Effector memory CD8-positive, alpha-beta T cell (primary cell): Measurements from ENCODE around the gene CALCOCO2.
"Not testable (repeated sequence)": the region's sequence is repeated elsewhere in the genome, so short reads cannot be mapped to it uniquely, and the experiment has no call there.

Experiments used
- ATAC-seq: fragments of 150-1000 bp; cut with Tn5 transposase; replicated peaks from 2 replicates; pipeline ENCODE4 v1.10.0; 2021; ENCODE audit warnings: mild to moderate bottlenecking, moderate library complexity
- DNase-seq, 3 experiments: peaks; one replicate each; pipeline ENCODE4 v3.0.0; 2021
- H3K27ac Mint-ChIP-seq, 2 donors: one replicate each; pipeline ENCODE4 v1.8.0; 2022; ENCODE audit warnings: mild to moderate bottlenecking in 2 of 2, mixed read lengths in 2 of 2, moderate library complexity in 2 of 2
- H3K27me3 Mint-ChIP-seq, 2 donors: one replicate each; pipeline ENCODE4 v1.8.0; 2022; ENCODE audit warnings: mixed read lengths in 2 of 2
- H3K36me3 Mint-ChIP-seq: one replicate; pipeline ENCODE4 v1.8.0; 2022; ENCODE audit warnings: mild to moderate bottlenecking, moderate library complexity, mixed read lengths; ENCODE audit not compliant: insufficient read depth
- H3K4me1 Mint-ChIP-seq, 2 donors: one replicate each; pipeline ENCODE4 v1.8.0; 2022; ENCODE audit warnings: low read depth in 2 of 2, mixed read lengths in 2 of 2
- H3K4me3 Mint-ChIP-seq, 2 donors: one replicate each; pipeline ENCODE4 v1.8.0; 2022; ENCODE audit warnings: mild to moderate bottlenecking in 2 of 2, mixed read lengths in 2 of 2, moderate library complexity in 2 of 2
- H3K9me3 Mint-ChIP-seq, 2 donors: one replicate each; pipeline ENCODE4 v1.8.0; 2022; ENCODE audit warnings: mixed read lengths in 2 of 2

Gene CALCOCO2

DNA sequence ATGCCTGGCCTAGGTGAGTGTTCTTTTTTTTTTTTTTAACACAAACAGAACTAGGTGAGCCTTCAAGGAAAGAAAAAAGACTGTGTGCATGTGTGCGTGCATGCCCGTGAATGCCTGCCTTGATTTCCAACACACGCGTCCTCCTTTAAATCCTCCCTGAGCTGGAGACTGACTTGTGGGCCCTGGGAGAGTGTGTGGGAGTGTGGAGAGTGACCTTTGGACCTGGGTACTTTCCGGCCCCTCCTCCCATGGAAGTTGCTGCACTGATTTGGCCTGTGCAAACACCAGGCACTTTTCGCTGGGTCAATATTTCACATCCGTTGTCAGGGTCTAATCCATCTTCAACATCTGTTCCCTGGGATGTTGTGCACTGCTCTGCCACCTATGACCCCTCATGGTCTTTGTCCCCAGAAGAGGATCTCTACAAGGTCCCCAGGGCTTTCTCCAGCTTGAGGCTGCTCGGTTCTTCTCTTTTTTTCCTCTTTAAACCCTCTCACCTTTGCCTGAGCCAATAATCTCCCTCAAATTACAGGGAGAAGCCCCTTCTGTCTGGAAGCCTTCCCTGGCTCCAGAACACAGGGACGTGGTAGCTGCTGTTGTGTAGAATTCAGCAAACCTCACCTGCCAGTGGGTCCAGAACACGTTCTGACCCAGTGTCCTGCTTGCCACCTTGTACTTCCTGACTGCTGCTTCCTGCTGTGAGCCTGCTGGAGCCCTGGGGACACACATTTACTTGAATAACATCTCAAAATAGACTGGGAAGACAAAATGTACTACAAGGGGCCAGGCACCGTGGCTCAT, 40.9 kb downstream of the CALCOCO2 start:
- H3K36me3 Mint-ChIP-seq, result peaks cover 7% of the 10 kb centered on the region
- no peak overlapping the region for H3K4me3 Mint-ChIP-seq
- H3K4me1 Mint-ChIP-seq, result peaks cover 0 to 4% of the 10 kb centered on the region in 2 donors
- no peaks in the 10 kb centered on the region for H3K9me3 Mint-ChIP-seq
- DNase-seq (no peak), ATAC-seq (no peak)
- H3K27ac Mint-ChIP-seq, result peak overlapping the region in 1 of 2 donors; percentile 46
- no peaks in the 10 kb centered on the region for H3K27me3 Mint-ChIP-seq

GRCh38 chr17:48872409-48872808, 41.6 kb downstream of the CALCOCO2 start:
- H3K27ac Mint-ChIP-seq, result peak overlapping the region in 1 of 2 donors; percentile 46
- ATAC-seq, H3K36me3 Mint-ChIP-seq: not testable (repeated sequence)

GRCh38 chr17:48873209-48873608, 42.4 kb downstream of the CALCOCO2 start:
- peaks cover 0 to 4% of the 10 kb centered on the region in 2 donors for H3K4me1 Mint-ChIP-seq
- H3K4me3 Mint-ChIP-seq, result no peak overlapping the region
- H3K36me3 Mint-ChIP-seq, result no peaks in the 10 kb centered on the region
- no peak overlapping the region for H3K27ac Mint-ChIP-seq
- ATAC-seq, result no peak
- H3K9me3 Mint-ChIP-seq, result no peaks in the 10 kb centered on the region
- no peaks in the 10 kb centered on the region for H3K27me3 Mint-ChIP-seq
- DNase-seq, result no peak

More at GRCh38 chr17:48872409-48872808, 41.6 kb downstream of the CALCOCO2 start:
- not testable (repeated sequence) for H3K9me3 Mint-ChIP-seq, H3K4me3 Mint-ChIP-seq, H3K27me3 Mint-ChIP-seq, DNase-seq, H3K4me1 Mint-ChIP-seq

DNA sequence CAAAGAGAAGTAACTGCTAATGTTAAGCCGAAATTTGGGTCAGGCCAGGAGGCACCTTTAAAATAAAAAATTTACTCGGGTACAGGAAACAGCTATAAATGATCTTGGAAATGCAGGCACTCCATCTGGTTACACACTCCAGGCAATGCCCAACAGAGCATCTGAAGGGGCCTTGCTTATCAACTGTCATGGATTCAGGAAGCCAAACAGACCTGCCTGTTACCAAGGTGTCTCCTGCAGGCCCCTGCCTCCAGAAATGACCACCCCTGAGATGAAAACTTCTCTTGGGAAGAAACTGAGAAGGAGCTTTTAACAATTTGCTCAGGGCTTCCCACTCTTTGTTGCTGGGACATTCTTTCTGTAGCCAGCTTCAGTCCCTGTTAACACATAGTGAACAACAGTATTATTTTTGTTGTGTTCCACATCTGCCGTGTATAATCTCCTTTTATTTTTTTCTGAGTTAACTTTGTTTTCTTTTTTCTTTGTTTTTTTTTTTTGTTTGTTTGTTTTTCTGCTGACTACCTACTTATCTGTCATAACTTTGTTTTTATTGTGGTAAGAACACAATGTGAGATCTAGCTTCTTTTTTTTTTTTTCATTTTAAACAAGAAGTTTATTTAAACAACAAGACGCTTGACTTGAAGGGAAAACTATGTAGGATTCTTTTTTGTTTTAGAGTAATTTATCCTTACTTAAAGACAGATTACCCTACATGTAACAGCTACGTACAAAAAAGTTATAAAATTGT, 43.0 kb downstream of the CALCOCO2 start:
- Mint-ChIP-seq H3K9me3 (no peaks in the 10 kb centered on the region), H3K27ac (peak overlapping the region in 1 of 2 donors; percentile 79), H3K4me3 (no peak overlapping the region), H3K27me3 (no peaks in the 10 kb centered on the region), H3K36me3 (no peaks in the 10 kb centered on the region), H3K4me1 (peaks cover 0 to 4% of the 10 kb centered on the region in 2 donors)
- ATAC-seq (no peak), DNase-seq (no peak)

GRCh38 chr17:48878920-48879898, 48.4 kb downstream of the CALCOCO2 start:
- ATAC-seq (peak; percentile 95), DNase-seq (peak; percentile 55 to 65 (median 63))
- Mint-ChIP-seq H3K36me3 (no peaks in the 10 kb centered on the region), H3K27me3 (no peaks in the 10 kb centered on the region), H3K4me3 (no peak overlapping the region), H3K9me3 (no peaks in the 10 kb centered on the region), H3K4me1 (peaks cover 0 to 2% of the 10 kb centered on the region in 2 donors), H3K27ac (no peak overlapping the region)

GRCh38 chr17:48882272-48882671, 51.4 kb downstream of the CALCOCO2 start:
- Mint-ChIP-seq H3K27me3 (no peaks in the 10 kb centered on the region), H3K27ac (no peak overlapping the region), H3K4me1 (peaks cover 0 to 4% of the 10 kb centered on the region in 2 donors), H3K4me3 (no peak overlapping the region), H3K36me3 (no peaks in the 10 kb centered on the region), H3K9me3 (no peaks in the 10 kb centered on the region)
- DNase-seq (no peak), ATAC-seq (peak; percentile 59)

GRCh38 chr17:48883171-48883570, 52.3 kb downstream of the CALCOCO2 start:
- no peak for ATAC-seq
- Mint-ChIP-seq H3K27ac (no peak overlapping the region), H3K4me3 (peak overlapping the region in 1 of 2 donors; percentile 11), H3K4me1 (peaks cover 0 to 4% of the 10 kb centered on the region in 2 donors), H3K27me3 (no peaks in the 10 kb centered on the region), H3K9me3 (no peaks in the 10 kb centered on the region), H3K36me3 (no peaks in the 10 kb centered on the region)
- no peak for DNase-seq

GRCh38 chr17:48890086-48890485, 59.3 kb downstream of the CALCOCO2 start:
- H3K27ac Mint-ChIP-seq, result no peak overlapping the region
- H3K4me1 Mint-ChIP-seq, result peaks cover 14 to 20% of the 10 kb centered on the region in 2 donors
- DNase-seq, result no peak
- no peak for ATAC-seq
- H3K9me3 Mint-ChIP-seq, result no peaks in the 10 kb centered on the region
- H3K36me3 Mint-ChIP-seq, result peaks cover 16% of the 10 kb centered on the region
- H3K27me3 Mint-ChIP-seq, result no peaks in the 10 kb centered on the region
- H3K4me3 Mint-ChIP-seq, result no peak overlapping the region

- ATAC-seq (no peak), DNase-seq (no peak)
- Mint-ChIP-seq H3K36me3 (peaks cover 21% of the 10 kb centered on the region), H3K27ac (peak overlapping the region; percentile 91 to 97), H3K9me3 (no peaks in the 10 kb centered on the region), H3K4me1 (peaks cover 14 to 23% of the 10 kb centered on the region in 2 donors), H3K4me3 (peak overlapping the region; percentile 80 to 86), H3K27me3 (no peaks in the 10 kb centered on the region)
These were observed 62.3 kb downstream of the CALCOCO2 start for GRCh38 chr17:48892940-48893645.

DNA sequence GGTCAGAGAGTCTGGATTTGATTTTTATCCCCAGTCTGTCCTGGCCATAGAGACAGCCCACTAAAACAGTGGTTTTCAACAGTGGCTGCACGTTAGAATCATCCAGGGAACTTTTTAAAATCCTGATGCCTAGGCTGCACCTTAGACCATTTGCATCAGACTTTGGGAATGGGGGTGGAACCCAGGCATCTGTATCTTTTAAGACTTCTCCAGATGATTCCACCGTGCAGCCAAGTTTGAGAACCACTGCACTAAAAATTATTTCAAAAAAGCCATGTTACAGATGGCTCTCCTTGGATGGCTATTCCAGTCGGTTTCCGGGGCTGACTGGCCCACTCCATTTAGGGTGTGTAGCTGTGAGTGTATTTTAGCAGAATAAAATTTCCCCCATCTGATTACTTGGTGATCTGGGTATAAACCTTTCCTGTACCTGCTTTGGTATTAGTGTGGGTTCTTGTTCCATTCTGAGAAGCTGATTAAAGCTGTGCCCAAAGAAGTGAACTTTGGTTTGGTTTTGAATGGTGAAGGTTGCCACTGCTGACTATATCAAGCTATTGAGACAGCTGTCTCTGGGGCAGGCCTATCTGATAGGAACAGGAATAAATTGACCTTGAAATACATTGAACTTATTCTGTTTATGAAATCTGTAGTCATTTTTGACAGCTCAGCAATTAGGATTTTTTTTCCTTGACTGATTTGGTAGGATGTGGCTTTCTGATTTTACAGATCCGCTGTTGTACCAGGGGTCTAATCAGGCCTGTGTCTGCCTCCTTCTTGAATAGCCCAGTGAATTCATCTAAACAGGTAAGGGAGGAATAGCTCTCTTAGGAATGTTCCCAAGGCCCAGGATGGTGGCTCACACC, 63.0 kb downstream of the CALCOCO2 start:
- peak overlapping the region; percentile 80 to 86 for H3K4me3 Mint-ChIP-seq

DNA sequence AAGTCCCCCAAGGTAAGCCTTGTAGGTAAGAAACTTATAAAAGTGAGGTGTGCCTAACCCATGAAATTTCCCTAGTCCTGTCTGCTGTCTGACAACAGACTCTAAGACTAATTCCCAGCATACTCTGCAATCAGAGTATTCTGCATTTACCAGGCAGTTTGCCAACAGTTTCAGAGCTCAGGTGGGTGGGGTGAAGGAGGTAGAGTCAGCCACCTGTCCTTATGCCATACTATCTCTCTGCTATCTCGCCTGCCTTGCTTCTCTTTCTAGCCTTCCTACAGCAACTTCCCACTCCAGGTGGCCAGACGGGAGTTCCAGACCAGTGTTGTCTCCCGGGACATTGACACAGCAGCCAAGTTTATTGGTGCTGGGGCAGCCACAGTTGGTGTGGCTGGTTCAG, 64.1 kb downstream of the CALCOCO2 start:
- Mint-ChIP-seq H3K9me3 (no peaks in the 10 kb centered on the region), H3K36me3 (peaks cover 23% of the 10 kb centered on the region), H3K4me3 (no peak overlapping the region), H3K27me3 (no peaks in the 10 kb centered on the region), H3K4me1 (peaks cover 14 to 23% of the 10 kb centered on the region in 2 donors), H3K27ac (no peak overlapping the region)
- ATAC-seq (no peak), DNase-seq (no peak)

More for the DNA sequence above, 63.0 kb downstream of the CALCOCO2 start:
- Mint-ChIP-seq H3K4me1 (peaks cover 14 to 23% of the 10 kb centered on the region in 2 donors), H3K9me3 (no peaks in the 10 kb centered on the region), H3K36me3 (peaks cover 21% of the 10 kb centered on the region), H3K27ac (peak overlapping the region; percentile 91 to 97), H3K27me3 (no peaks in the 10 kb centered on the region)
- DNase-seq (no peak), ATAC-seq (no peak)

GRCh38 chr17:48901241-48901640, 70.4 kb downstream of the CALCOCO2 start:
- ATAC-seq (no peak), DNase-seq (no peak)
- no peaks in the 10 kb centered on the region for H3K4me1 Mint-ChIP-seq
- H3K27ac Mint-ChIP-seq, result no peak overlapping the region
- no peaks in the 10 kb centered on the region for H3K9me3 Mint-ChIP-seq
- no peak overlapping the region for H3K4me3 Mint-ChIP-seq
- H3K27me3 Mint-ChIP-seq, result no peaks in the 10 kb centered on the region
- peaks cover 4% of the 10 kb centered on the region for H3K36me3 Mint-ChIP-seq
